CD4-positive, alpha-beta T cell treated with Interleukin-15 for 1 hour (primary cell): ENCODE data around the gene MGAT4D.
"Not testable (repeated sequence)": the region's sequence is repeated elsewhere in the genome, so short reads cannot be mapped to it uniquely, and the experiment has no call there.

Experiments
- DNase-seq: peaks from one replicate; pipeline ENCODE4 v3.0.0-alpha.2; 2020

MGAT4D gene

DNA sequence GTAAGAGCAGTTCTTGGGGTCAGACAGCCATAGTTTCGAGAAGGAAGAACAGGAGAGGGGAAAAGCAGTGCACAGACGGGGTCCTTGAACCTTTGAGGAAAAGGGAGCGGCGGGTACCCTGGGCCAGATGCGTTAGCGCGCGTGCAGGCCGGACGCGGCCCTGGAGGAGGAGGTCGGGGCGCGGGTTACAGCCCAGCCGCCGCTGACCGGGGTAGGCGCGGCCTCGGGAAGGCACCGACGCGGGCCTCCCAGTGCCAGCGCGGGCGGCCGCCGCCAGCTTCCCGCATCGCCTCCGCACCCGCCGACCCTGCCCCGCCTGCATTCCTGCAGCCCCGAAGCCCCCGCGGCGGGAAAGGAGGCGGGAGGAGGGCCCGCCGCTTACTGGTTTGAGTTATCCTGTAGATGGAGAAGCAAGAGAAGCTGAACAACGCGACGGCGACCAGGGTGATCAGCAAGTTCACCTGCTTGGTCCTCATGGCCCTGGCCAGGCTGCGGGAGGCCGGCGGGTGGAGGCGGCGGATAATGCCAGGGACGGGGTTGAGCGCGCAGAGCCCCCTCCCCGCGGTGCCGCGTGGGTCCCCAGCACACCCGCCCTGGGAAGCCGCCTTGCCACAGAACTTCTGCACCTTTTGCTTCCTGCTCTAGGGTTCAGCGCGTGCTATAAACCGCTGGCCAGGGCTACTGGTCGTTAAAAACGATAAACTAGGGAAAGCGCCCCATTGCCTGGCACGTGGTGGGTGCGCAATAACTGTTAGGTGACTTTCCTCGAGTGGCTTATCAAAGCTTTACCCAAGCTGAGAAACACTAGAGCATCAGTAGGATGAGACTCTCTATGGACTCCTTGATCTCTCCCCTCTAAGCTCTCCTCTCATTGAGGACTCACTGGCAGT is at the start of gene MGAT4D:
TSS of gene MGAT4D (minus strand) at position 547 of the 890 bp plus-strand sequence. CDS start at position 476, 71 bp downstream.
- DNase-seq = no peak

DNA sequence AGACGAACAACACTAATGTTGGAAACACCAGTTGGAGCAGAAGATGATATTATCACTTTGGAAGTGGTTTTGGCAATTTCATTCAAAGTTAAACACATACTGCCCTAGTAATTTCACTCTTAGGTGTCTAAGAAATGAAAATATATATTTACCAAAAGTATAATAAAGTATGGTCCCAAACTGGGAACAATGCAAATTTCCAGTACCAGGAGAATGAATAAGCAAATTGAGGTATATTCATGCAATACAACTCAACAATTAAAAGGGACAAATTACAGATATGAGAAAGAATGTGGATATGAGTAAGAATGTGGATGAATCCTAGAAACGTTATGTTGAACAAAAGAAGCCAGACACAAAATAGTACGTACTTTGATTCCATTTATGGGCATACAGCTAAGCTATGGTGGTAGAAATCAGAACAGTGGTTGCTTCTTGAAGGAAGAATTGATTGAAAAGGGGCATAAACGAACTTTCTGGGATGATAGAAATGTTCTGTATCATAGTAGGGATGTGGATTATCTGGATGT is 35.9 kb upstream of the MGAT4D start:
- DNase-seq = no peak

DNA sequence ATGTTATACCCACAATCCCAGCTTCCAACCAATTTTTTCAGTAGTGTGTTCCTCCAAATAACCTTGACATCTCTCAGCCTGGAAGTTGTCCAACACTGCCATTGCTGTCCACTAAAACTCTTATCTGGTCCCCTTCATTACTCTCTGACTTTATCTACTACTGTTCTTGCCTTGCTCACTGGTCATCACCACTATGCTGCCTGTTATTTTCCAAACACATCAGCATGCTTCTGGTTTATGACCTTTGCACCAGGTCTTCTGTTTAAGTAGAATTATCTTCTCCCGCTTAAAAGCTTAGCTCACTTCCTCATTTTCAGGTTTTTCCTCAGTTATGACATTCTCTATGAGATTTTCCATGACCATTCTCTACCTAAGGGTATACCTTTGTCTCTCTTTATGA is 31.3 kb upstream of the MGAT4D start:
- DNase-seq = no peak

DNA sequence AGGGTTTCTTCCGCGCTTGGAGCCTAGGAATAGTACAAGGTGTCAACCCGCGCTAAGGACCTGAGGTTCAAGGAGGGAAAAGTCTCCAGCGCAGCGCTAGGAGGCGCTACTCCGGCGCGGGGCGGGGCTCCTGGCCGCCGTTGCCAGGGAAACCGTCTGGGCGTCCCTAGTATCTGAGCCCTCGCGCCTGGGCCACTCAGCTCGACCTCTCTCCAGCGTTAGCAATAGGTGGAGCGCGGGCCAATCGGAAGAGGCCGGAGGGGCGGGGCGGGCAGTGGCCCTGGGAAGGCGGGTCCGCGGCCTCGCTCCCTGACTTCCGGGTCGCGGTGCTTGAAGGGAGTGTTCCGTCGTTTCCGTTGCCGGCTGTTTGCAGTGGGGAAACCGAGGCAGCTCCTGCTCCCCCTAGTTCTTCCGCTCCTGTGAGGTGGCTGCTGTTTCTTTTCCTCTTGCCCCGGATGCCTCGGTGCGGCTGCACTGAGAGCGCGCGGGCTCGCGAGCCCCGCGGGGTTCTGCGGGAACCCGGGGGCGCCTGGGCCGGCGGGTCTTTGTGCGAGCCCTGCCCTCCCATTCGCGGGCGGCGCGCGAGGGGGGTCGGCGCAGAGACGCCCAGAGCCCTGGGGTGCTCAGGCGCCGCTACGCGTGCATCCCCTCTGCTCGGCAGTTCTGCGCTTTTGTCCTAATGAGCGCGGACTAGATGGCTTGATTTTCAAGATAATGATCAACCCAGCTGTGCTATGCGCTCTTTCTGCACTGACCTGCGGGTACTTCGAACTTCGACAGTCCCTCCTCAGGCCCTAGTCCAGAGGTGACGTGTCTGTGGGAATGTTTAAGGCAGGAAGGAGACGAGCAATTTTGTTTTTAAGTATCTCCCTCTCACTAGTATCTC is 26.0 kb upstream of the MGAT4D start, which contains the start of gene ELMOD2:
TSS of gene ELMOD2 (plus strand) at position 312 of the 886 bp plus-strand sequence. CDS start 1,261 bp downstream, outside the sequence.
- peak; percentile 98 for DNase-seq

DNA sequence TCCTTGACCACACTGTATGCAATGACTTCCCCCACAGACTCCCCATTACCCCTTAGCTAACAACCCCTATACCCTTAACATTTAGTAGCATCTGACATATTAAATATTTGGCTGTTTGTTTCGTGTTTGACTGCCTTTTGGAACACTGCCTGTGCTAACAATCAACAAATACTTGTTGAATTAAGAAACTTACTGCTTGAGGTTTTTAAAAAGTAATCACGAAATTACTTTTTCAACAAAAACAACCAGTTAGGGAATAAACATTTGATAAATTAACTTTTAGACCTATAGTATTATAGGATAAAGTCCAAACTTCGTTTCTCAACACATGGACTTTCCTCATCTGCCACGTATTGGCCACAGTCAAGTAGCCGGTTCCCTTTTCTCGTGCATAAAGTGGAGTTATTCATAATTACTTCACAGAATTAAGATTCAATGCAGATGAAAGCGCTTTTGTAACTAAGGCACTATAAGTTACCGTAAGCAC is 25.3 kb upstream of the MGAT4D start:
- DNase-seq = no peak

DNA sequence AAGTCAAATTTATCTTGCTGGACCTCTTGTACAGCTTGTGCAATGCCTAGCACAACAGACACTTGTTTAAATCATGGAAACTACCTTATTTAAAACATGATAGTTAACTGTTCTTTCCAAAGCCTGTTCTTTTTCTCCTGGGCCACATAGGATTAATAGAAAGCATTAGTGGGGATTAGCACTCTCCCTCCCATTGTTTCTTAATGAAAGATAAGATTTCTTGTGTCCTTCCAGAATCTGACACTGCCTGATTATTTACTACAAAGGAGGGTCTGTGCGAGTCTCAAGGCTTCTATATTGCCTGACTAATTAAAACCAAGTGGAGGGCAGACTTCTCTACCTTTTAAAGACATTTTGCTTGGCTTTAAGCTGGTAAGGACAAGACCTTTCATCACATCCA is 17.3 kb upstream of the MGAT4D start:
- no peak for DNase-seq

DNA sequence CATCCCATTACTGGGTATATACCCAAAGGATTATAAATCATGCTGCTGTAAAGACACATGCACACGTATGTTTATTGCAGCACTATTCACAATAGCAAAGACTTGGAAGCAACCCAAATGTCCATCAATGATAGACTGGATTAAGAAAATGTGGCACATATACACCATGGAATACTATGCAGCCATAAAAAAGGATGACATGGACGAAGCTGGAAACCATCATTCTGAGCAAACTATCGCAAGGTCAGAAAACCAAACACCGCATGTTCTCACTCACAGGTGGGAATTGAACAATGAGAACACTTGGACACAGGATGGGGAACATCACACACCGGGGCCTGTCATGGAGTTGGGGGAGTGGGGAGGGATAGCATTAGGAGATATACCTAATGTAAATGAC is 15.7 kb upstream of the MGAT4D start:
- DNase-seq = not testable (repeated sequence)

DNA sequence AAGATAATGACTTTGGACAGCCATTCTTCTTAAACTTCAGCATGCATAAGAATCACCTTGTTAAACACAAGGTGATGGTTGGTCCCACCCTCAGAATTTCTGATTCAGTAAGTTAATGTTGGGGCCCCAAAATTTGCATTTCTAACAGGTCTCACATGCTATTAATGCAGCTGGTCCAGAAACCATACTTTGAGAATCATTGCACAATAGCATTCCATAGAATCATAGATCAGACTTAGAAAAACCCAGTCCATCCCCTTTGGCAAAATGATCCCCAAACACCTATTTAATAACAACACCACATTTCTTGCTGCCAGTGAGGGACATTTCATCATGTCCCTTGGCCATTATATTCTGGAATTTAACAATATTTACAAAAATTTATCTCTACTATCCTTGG is 6.2 kb upstream of the MGAT4D start:
- no peak for DNase-seq

DNA sequence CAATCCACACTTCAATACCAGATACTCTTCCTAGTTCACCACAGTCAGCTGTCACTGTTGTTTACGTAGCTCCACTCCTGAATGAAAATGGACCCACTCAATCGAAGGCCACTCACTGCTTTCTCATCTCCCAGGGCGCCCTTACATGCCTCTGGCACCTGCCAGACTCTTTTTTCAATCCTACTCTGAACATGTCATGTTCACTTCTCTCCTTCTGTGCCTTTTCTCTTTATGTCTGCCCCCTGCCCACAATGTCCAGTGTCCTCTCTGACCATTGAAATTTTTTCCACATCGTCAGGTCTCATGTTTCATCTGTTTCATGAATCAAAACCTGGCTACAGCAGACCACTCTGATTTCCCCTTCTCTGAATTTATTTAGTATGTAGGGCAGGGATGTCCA is 1.3 kb upstream of the MGAT4D start:
- no peak for DNase-seq

DNA sequence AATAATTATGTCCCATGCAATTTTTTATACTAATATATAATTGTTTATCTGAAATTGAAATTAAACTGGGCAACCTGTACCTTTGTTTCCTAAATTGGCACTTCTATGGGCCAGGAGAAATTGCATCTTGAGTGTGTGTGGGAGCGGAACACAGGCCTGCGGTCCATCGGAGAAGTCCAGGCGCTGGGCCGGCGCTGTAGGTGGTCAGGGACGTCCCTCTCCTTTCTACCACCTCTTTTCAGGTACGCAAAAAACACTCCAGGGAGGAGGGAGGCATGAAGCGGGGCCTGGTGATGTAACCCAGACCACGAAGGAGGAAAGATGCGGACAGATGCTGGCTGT is 717 bp downstream of the MGAT4D start:
- no peak for DNase-seq

DNA sequence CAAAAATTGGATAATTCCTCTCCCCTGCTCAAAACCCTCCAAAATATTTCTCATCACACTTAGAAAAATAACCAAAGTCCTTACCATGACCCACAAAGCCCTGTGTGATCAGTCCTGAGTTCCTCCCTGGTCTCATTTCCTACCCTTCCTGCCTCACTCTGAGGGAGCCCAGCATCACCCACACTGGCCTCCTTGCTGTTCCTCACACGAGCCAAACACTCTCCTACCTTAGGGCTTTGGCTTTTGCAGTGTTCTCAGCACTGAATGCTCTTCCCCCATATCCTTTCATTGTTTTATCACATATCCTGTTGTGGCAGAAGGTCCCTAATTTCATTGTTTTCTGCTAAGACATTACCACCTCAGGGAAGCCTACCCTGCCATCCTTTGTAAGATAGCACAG is 12.2 kb downstream of the MGAT4D start:
- DNase-seq = no peak

DNA sequence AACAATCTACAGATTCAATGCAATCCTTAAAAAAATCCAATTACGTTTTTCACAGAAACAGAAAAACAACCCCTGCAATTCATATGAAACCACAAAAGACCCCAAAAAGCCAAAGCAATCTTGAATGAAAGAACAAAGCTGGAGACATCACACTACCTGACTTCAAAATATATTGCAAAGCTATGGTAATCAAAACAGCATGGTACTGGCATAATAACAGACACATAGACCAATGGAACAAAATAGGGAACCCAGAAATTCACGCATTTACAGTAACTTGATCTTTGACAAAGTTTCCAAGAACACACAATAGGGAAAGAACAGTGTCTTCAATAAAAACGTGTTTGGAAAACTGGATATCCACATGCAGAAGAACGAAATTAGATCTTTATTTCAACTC is 14.6 kb downstream of the MGAT4D start:
- DNase-seq = no peak

DNA sequence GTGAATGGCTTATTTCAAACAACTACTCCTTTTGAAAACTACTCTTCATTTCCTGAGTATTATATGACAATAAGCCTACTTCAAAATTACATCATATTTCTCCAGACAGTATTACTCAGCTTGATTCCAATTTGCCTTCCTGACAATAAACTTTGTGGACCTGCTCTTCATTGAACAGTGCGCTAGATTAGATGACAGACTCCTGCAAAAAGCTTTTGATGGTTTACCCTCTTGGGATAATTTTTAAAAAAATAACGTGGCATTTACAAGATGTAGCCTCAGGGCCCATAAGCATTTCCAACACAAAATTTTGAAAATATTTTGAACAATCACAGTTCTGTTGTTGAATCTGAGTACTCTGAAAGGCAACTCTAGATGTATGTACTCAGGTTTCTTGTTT is 25.9 kb downstream of the MGAT4D start:
- DNase-seq = no peak

DNA sequence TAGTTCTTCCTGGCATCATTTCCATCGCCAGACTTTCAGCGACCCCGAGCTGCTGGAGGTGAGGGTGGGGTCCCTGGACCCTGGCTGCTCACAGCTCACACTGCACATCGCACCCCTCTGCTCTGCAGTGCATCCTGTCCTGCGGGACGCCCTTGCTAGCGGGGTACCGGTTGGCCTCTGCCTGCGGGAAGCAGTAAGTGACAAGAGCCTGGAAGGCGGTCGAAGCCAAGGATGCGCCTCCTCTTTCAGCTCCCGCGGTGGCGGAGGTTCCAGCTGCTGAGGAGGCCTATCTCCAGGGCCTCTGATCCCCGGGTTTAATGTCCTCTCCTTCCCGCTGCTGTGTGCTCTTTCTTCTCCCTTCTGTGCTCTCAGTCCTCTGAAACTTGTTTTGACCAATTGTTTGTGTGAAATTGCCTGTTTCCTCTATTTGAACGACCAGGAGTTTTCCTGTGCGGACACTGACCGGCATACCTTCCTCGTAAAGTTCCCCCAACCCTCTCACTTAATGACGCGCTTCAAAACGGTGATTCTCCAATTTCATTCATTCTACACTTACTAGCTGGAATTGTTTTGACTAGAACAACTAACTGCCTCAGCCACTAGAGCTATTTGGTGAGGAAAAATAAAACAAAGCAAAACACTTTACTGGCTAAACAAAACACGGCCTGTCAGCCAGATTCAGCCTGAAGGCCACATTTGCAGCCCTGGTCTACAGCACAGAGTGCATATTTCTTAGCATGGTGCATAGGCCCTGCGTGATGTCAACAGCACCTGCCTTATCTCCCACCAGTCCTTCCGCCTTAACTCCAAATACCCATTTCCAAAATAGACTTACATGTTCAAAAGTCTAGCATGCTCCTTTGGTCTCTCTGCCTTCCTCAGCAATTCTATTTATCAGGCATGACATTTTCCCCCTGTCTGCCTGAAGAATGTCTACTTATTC is 28.0 kb downstream of the MGAT4D start:
- no peak for DNase-seq

DNA sequence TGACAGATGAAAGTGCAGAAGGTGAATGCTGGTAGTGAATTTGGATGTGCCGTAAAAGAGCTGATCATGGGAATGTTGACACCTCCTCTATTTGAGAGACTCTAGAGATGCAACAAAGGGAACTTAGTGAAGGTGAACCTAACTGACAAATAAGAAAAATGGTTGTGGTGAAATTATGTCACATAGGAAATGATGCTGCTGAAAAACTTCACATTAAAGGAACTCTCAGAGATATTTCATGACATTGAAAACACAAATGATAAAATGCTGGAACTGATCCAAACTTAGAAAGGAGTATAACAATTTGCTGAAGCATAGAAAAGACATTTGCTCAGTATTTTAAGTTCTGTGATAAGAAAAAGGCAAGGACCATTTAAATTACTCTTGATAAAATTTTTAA is 31.9 kb downstream of the MGAT4D start:
- no peak for DNase-seq

DNA sequence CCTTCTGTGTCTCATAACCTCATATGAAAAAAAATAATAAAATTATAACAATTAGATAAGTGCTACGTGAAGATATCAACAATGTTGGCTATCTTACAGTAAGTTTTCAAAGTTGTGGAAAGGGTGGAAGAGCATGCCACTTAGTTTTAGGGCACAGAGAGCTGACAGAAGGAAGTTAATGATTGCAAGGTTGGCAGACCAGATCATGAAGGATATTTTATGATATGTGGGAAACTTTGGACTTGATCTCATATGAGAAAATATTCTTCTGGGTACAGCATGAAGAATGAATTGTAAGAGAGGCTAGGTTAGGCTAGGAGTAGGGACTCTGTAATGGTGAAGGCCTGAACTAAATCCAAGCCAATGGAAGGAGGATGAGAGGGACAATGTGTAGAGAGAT is 34.5 kb downstream of the MGAT4D start:
- DNase-seq = no peak

DNA sequence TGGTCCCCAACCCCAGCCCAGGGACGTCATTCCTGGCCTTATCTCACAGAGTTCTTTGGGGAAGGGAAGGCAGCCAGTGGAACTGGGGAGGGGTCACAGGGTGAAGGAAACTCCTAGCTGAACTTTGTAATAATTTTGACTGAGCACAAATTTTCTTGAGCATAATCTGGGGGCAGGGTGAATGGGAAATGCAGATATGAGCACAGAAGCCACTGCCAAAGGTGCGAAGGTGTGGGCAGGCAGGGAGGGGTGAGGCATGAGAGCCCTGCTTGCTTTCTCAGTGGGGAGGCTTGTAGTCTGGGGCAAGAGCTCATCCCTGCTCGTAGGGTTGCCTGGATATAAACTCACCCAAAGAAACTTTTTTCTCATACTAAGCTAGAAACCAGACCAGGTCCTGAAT is 34.9 kb downstream of the MGAT4D start:
- DNase-seq = no peak

DNA sequence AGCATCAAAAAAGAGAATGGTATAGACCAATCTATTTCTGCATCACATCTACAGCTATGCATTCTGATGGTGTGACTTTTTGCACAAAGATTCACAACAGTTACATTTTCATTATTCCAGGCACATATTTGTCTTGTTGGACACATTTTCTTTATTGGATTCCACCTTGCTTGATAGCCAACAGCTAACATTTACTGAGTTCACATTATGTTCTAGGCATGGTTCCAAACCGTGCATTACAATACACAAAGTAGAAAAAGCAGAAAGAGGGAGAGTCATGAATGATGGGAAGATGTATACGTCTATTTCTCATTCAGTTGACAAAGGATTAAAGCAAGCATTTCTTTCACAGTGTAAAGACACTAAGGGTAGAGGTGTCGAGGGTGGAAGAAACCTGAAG is 47.7 kb downstream of the MGAT4D start:
- no peak for DNase-seq

DNA sequence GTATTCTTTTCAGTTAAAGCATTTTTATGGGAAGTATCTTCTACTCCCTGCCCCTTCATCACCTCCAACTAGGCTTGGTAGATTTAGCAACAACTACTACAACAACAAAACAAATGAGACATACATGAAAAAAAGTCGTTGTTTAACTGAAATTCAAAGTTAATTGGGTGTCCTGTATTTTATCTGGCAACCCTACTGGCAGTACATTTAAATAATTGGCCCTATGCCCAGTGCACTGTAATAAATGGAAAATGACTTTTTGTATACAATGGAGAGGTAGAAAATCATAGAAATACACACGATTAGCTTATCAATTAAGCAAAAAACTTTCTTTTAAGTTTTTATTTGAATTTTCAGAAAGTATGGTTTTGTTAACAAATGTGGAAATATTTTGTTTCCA is 49.3 kb downstream of the MGAT4D start:
- DNase-seq = no peak

DNA sequence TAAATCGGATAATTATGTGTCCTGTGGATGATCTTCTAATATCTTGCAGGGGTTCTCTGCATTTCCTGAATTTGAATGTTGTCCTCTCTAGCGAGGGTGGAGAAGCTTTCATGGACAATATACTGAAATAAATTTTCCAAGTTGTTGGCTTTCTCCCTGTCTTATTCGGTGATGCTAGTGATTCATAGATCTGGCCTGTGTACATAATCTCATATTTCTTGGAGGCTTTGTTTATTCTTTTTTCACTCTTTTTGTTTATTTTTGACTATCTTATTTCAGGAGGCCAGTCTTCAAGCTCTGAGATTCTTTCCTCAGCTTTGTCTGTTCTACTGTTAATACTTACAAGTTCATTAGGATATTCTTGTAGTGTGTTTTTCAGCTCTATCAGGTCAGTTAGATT is 49.9 kb downstream of the MGAT4D start:
- no peak for DNase-seq

DNA sequence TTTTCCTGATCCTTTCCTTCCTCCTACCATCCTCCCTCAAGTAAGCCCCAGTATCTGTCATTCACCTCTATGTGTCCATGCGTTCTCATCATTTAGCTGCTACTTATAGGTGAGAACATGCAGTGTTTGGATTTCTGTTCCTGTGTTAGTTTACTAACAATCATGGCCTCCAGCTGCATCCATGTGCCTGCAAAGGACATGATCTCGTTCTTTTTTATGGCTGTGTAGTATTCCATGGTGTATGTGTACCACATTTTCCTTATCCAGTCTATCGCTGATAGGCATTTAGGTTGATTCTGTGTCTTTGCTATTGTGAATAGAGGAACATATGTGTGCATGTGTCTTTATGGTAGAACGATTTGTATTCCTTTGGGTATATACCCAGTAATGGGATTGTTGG is 53.7 kb downstream of the MGAT4D start:
- not testable (repeated sequence) for DNase-seq

DNA sequence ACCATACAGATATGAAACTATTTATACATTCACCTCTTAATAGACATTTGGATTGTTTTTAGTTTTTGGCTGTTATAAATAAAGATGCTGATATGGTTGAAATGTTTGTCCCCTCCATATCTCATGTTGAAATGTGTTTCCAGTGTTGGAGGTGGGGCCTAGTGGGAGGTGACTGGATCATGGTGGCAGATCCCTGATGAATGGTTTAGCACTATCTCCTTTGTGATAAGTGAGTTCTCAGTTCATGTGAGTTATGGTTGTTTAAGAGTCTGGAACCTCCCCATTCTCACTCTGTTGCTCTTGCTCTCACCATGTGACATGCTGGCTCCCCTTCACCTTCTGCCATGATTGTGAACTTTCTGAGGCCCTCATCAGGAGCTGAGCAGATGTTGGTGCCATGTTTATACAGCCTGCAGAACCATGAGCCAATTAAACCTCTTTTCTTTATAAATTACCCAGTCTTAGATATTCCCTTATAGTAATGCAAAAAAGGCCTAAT is 58.4 kb downstream of the MGAT4D start:
- no peak for DNase-seq
